Measurements from ENCODE around the gene HSFX3. TPM values are rescaled to one million over a fixed set of nuclear protein-coding genes. Genes with fewer than 3 reads are reported as not detected.
"Not testable (repeated sequence)": the region's sequence is repeated elsewhere in the genome, so short reads cannot be mapped to it uniquely, and the experiment has no call there.

Gene HSFX3
- total RNA-seq, 1 donor from 2014 or later: not detected

GRCh38 chrX:149504226-149504914, 45.4 kb downstream of the HSFX3 start:
- peak overlapping the region; percentile 99 for H3K4me3 Mint-ChIP-seq (ENCODE audit: unreplicated experiment)
- peaks cover 12% of the 10 kb centered on the region for H3K27me3 Mint-ChIP-seq (ENCODE audit: unreplicated experiment)
- DNase-seq: peak; percentile 76
- TF ChIP-seq CTCF (IDR thresholded peaks at IDR 0.05; ENCODE audit: partially characterized antibody, unreplicated experiment): peak; percentile 37
- no peaks in the 10 kb centered on the region for H3K36me3 Mint-ChIP-seq (ENCODE audit: unreplicated experiment)
- H3K4me1 Mint-ChIP-seq (ENCODE audit: low read depth, unreplicated experiment): peaks cover 4% of the 10 kb centered on the region
- peak overlapping the region; percentile 95 for H3K27ac Mint-ChIP-seq (ENCODE audit: unreplicated experiment)
- H3K9me3 Mint-ChIP-seq (ENCODE audit: unreplicated experiment): peaks cover 9% of the 10 kb centered on the region

GRCh38 chrX:149503446-149503845, 46.3 kb downstream of the HSFX3 start:
- H3K4me1 Mint-ChIP-seq (ENCODE audit: low read depth, unreplicated experiment); H3K4me3 Mint-ChIP-seq (ENCODE audit: unreplicated experiment); H3K27ac Mint-ChIP-seq (ENCODE audit: unreplicated experiment); H3K36me3 Mint-ChIP-seq (ENCODE audit: unreplicated experiment); H3K9me3 Mint-ChIP-seq (ENCODE audit: unreplicated experiment): not testable (repeated sequence)
- peaks cover 12% of the 10 kb centered on the region for H3K27me3 Mint-ChIP-seq (ENCODE audit: unreplicated experiment)
- peak; percentile 44 for DNase-seq

GRCh38 chrX:149502923-149503322, 46.8 kb downstream of the HSFX3 start:
- H3K4me1 Mint-ChIP-seq (ENCODE audit: low read depth, unreplicated experiment); H3K9me3 Mint-ChIP-seq (ENCODE audit: unreplicated experiment); H3K36me3 Mint-ChIP-seq (ENCODE audit: unreplicated experiment); H3K27ac Mint-ChIP-seq (ENCODE audit: unreplicated experiment); H3K4me3 Mint-ChIP-seq (ENCODE audit: unreplicated experiment); DNase-seq: not testable (repeated sequence)
- peaks cover 12% of the 10 kb centered on the region for H3K27me3 Mint-ChIP-seq (ENCODE audit: unreplicated experiment)

- no peak for DNase-seq
- H3K27me3 Mint-ChIP-seq (ENCODE audit: unreplicated experiment): peaks cover 5% of the 10 kb centered on the region
- TF ChIP-seq CTCF (IDR thresholded peaks at IDR 0.05; ENCODE audit: partially characterized antibody, unreplicated experiment): no peak
- H3K36me3 Mint-ChIP-seq (ENCODE audit: unreplicated experiment): no peaks in the 10 kb centered on the region
- no peaks in the 10 kb centered on the region for H3K4me1 Mint-ChIP-seq (ENCODE audit: low read depth, unreplicated experiment)
- H3K27ac Mint-ChIP-seq (ENCODE audit: unreplicated experiment): no peak overlapping the region
- peaks cover 5% of the 10 kb centered on the region for H3K9me3 Mint-ChIP-seq (ENCODE audit: unreplicated experiment)
- H3K4me3 Mint-ChIP-seq (ENCODE audit: unreplicated experiment): no peak overlapping the region
Measured at GRCh38 chrX:149499766-149500165, 50.0 kb downstream of the HSFX3 start.

GRCh38 chrX:149498767-149499166, 51.0 kb downstream of the HSFX3 start:
- no peak for TF ChIP-seq CTCF (IDR thresholded peaks at IDR 0.05; ENCODE audit: partially characterized antibody, unreplicated experiment)
- Mint-ChIP-seq H3K4me3 (ENCODE audit: unreplicated experiment) (no peak overlapping the region), H3K4me1 (ENCODE audit: low read depth, unreplicated experiment) (no peaks in the 10 kb centered on the region), H3K27me3 (ENCODE audit: unreplicated experiment) (no peaks in the 10 kb centered on the region), H3K9me3 (ENCODE audit: unreplicated experiment) (no peaks in the 10 kb centered on the region), H3K27ac (ENCODE audit: unreplicated experiment) (no peak overlapping the region), H3K36me3 (ENCODE audit: unreplicated experiment) (no peaks in the 10 kb centered on the region)
- no peak for DNase-seq

Other genes with a start within 250 kb of the HSFX3 start
- 86.4 TPM for gene IDS, start 44.6 kb downstream of the HSFX3 start, total RNA-seq (ENCODE audit: unreplicated experiment)
- gene EOLA1, start 8.9 kb downstream of the HSFX3 start, total RNA-seq (ENCODE audit: unreplicated experiment): 27.7 TPM
- not detected for gene MAGEA9B, start 37.5 kb upstream of the HSFX3 start, total RNA-seq (ENCODE audit: unreplicated experiment)
- 1.0 TPM for gene HSFX2, start 45.4 kb upstream of the HSFX3 start, total RNA-seq (ENCODE audit: unreplicated experiment)
- gene TMEM185A, start 81.9 kb upstream of the HSFX3 start, total RNA-seq (ENCODE audit: unreplicated experiment): 34.6 TPM
- not detected for gene MAGEA11, start 162.1 kb upstream of the HSFX3 start, total RNA-seq (ENCODE audit: unreplicated experiment)
- gene HSFX1, start 224.1 kb upstream of the HSFX3 start, total RNA-seq (ENCODE audit: unreplicated experiment): 1.8 TPM
- not detected for gene MAGEA9, start 232.0 kb upstream of the HSFX3 start, total RNA-seq (ENCODE audit: unreplicated experiment)

All from glutamatergic neuron (in vitro differentiated cells).